Testis (tissue), 3 donors: ENCODE results near the gene CAMK2G. TPM values are rescaled to one million over a fixed set of nuclear protein-coding genes. Genes with fewer than 3 reads are reported as not detected.

Experiments used
- DNase-seq: peaks from one replicate; pipeline ENCODE4 v3.0.0-alpha.2; 2019
- H3K27ac ChIP-seq, 2 donors: fragments of 200-600 bp; sonication (generic); one replicate each; pipeline ENCODE4 v1.5.1; 2019
- H3K27me3 ChIP-seq: fragments of 200-600 bp; sonication (generic); one replicate; pipeline ENCODE4 v1.5.1; 2019
- H3K36me3 ChIP-seq: fragments of 200-600 bp; sonication (generic); one replicate; pipeline ENCODE4 v1.5.1; 2017; ENCODE audit warnings: low read depth; ENCODE audit errors: missing control alignments
- H3K4me1 ChIP-seq: fragments of 200-600 bp; sonication (generic); one replicate; pipeline ENCODE4 v1.5.1; 2019
- H3K4me3 ChIP-seq, 2 donors: fragments of 200-600 bp; sonication (generic); one replicate each; pipeline ENCODE4 v1.5.1; 2017 to 2019
- H3K9me3 ChIP-seq: fragments of 200-600 bp; sonication (generic); one replicate; pipeline ENCODE4 v1.5.1; 2017
- CTCF ChIP-seq, 3 experiments: fragments of 450-650 bp in 2 of 3; fragments of 200-600 bp in 1 of 3; sonication (generic) in 1 of 3; IDR thresholded peaks; one replicate each; pipeline ENCODE4 v1.5.1; 2016 to 2019; ENCODE audit warnings: antibody characterized with exemption in 3 of 3, mild to moderate bottlenecking in 2 of 3, moderate library complexity in 1 of 3
- POLR2A ChIP-seq: fragments of 450-650 bp; IDR thresholded peaks from one replicate; pipeline ENCODE4 v1.6.1; 2017; ENCODE audit warnings: antibody characterized with exemption, mild to moderate bottlenecking, moderate library complexity
- WGBS, 2 donors: methylation state at CpG; one replicate each; pipeline ENCODE4 v1.1.5; 2018; 5-methylcytosine and 5-hydroxymethylcytosine counted together
- intact Hi-C: fragments of 100-400 bp; cut with DNase I; formaldehyde crosslinking; loops from one replicate; pipeline ENCODE4 v1.15.1; 2023; ENCODE audit warnings: low total_unique reads
- polyA plus RNA-seq: library from polyadenylated mRNA; stranded (reverse); fragments of 350-450 nt; fragmentation: Illumina TruSeq; extraction: RNeasy Lipid Tissue Mini Kit (QIAGEN cat#74804); gene quantifications from one replicate; pipeline ENCODE4 v1.2.3, GENCODE V29; 2014; ENCODE audit warnings: low read depth, low replicate concordance; ENCODE audit not compliant: insufficient read depth
- total RNA-seq, 2 donors: library from RNA; depleted of rRNA; stranded (reverse); fragments of >200 nt; gene quantifications; one replicate each; pipeline ENCODE4 v1.2.3, GENCODE V29; 2016

The CAMK2G gene
- total and polyA plus RNA-seq, 3 donors from 2014 or later = 16.5 to 29.7 (median 25.4) TPM

DNA sequence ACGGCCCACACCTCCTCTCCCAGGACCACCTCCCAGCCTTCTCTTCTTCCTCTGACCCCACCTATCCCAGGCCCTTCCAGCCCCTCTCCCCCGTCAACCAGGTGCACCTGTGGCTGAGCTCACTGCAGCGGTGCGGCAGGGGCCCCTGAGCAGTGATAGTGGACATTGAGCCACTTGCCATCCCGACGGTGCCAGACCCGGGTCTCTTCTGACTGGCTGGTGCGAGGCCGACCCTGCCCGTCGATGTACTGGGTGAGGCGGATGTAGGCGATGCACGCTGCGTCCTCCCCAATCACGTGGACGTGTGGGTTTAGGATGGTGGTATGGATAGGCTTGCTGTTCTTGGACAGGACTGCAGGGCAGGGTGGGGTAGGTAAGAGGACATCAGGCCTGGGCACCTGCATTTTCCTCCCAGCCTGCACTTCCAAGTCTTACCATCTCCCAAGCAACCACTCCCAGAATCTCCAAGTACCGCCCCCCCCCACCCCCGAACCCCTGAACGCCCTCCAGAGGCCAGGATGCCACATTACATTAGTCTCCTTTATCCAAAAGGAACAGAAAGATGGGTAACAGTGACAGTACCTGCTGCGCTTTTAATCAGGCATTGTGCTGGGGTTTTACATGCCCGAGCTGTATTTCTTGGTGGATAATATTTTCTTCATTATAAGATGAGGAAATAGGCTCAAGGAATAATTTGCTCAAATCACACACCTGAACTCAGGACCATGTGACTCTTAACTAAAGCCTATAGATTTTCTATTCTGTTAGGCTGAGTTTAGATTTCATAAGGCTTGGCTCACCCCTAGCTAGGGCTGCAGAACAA lies 59.2 kb downstream of the CAMK2G start:
- no peak for DNase-seq
- TF ChIP-seq POLR2A (no peak), CTCF (IDR thresholded peaks at IDR 0.05) (peak in 1 of 3 experiments; percentile 21)
- H3K4me3 ChIP-seq = no peak overlapping the region
- intact Hi-C loops = no loop called here
- no peaks in the 10 kb centered on the region for H3K4me1 ChIP-seq
- no peaks in the 10 kb centered on the region for H3K36me3 ChIP-seq
- no peaks in the 10 kb centered on the region for H3K9me3 ChIP-seq
- no peak overlapping the region for H3K27ac ChIP-seq
- H3K27me3 ChIP-seq = no peaks in the 10 kb centered on the region
- 84 to 88% methylated on average over 22 of the region's 22 CpGs for WGBS, 2 donors

GRCh38 chr10:73814276-73814895 lies 60.0 kb downstream of the CAMK2G start:
- 83 to 88% methylated on average over 13 of the region's 13 CpGs for WGBS, 2 donors
- no peak for DNase-seq
- H3K27me3 ChIP-seq = no peaks in the 10 kb centered on the region
- H3K36me3 ChIP-seq = no peaks in the 10 kb centered on the region
- intact Hi-C loops = no loop called here
- H3K4me3 ChIP-seq = no peak overlapping the region
- TF ChIP-seq CTCF (IDR thresholded peaks at IDR 0.05) (no peak), POLR2A (no peak)
- no peak overlapping the region for H3K27ac ChIP-seq
- no peaks in the 10 kb centered on the region for H3K9me3 ChIP-seq
- no peaks in the 10 kb centered on the region for H3K4me1 ChIP-seq

- no peak for DNase-seq
- WGBS, 2 donors = 79 to 87% methylated on average over 6 to 7 of the region's 7 CpGs
- intact Hi-C loops = no loop called here
- no peaks in the 10 kb centered on the region for H3K9me3 ChIP-seq
- no peaks in the 10 kb centered on the region for H3K36me3 ChIP-seq
- no peak overlapping the region for H3K4me3 ChIP-seq
- no peak for TF ChIP-seq POLR2A
- TF ChIP-seq CTCF (IDR thresholded peaks at IDR 0.05) = no peak
- no peaks in the 10 kb centered on the region for H3K27me3 ChIP-seq
- H3K4me1 ChIP-seq = no peaks in the 10 kb centered on the region
- no peak overlapping the region for H3K27ac ChIP-seq
These were observed 61.0 kb downstream of the CAMK2G start for GRCh38 chr10:73813333-73813732.

DNA sequence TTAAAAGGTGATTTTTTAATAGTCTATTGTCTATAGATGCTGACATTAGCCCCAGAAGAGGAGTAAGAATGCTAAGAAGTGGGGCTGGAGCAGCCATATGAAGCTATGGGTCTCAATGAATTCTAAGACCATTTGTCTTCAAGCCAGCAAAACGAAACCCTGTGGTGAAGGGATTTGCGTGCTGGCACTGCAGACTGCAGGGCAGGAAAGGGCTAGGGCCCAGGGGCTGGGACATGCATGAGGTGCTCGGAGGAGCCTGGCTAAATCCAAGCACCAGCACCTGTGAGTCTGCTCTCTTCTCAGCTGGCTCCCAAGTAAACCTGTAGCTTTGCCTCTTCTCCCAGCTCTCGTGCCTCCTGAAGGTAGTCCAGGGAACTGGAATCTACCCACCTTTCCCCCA lies 61.7 kb downstream of the CAMK2G start:
- Histone ChIP-seq H3K27ac (peak overlapping the region in 1 of 2 donors; percentile 36), H3K4me1 (no peaks in the 10 kb centered on the region), H3K27me3 (no peaks in the 10 kb centered on the region), H3K36me3 (no peaks in the 10 kb centered on the region), H3K9me3 (no peaks in the 10 kb centered on the region), H3K4me3 (no peak overlapping the region)
- TF ChIP-seq POLR2A (no peak), CTCF (IDR thresholded peaks at IDR 0.05) (no peak)
- intact Hi-C loops = no loop called here
- DNase-seq = no peak
- WGBS, 2 donors = 90 to 94% methylated on average over 4 of the region's 4 CpGs
